ENCODE measurements around the gene GATAD2A.
"Not testable (repeated sequence)": the region's sequence is repeated elsewhere in the genome, so short reads cannot be mapped to it uniquely, and the experiment has no call there.

The GATAD2A gene

DNA sequence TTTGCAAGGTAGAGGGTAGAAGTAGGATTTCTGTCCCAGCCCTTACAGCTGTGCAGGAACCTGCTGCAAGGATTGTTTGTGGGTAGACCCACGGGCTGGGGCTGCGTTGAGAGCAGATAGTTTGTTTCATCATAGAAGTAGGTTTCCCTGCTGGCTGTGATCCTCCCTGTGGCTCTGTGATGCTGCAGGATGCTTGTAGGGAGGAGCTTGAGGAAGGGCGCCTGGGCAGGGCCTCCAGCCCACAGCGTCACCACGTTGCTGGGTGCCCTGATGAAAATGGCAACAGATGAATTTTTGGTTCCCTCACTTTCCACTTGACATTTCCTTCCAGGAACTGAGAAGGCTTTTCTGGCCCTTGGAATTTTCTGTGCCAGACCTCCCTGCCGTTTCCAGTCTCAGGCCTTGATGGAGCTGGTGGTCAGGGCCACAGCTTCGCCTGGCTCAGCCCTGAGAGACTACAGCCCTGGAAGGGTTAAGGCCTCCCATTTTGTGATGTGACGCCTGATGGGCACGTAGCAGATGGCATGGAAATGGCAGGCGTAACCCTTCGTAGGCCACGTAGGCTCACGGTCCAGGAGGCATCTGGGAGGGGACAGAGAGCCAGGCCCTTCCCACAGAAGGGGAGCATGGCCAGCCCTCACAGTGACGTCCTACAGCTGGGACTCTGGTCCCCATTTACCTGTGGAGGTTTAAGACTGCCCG lies 42.2 kb downstream of the GATAD2A start:
- DNase-seq = no peak

DNA sequence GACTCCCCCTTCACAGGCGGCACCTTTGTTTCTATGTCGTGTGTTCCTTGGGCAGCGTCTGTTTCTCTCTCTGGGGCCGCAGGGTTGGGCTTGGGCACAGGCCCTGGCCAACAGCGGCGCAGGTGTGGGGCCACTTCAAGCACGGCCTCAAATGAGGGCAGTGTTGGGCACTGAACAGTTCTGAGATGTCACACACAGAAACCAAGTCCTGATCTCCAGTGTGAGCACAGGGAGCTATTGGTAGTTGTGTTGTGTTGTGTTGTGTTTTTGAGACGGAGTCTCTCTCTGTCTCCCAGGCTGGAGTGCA lies 42.7 kb downstream of the GATAD2A start:
- DNase-seq = no peak

DNA sequence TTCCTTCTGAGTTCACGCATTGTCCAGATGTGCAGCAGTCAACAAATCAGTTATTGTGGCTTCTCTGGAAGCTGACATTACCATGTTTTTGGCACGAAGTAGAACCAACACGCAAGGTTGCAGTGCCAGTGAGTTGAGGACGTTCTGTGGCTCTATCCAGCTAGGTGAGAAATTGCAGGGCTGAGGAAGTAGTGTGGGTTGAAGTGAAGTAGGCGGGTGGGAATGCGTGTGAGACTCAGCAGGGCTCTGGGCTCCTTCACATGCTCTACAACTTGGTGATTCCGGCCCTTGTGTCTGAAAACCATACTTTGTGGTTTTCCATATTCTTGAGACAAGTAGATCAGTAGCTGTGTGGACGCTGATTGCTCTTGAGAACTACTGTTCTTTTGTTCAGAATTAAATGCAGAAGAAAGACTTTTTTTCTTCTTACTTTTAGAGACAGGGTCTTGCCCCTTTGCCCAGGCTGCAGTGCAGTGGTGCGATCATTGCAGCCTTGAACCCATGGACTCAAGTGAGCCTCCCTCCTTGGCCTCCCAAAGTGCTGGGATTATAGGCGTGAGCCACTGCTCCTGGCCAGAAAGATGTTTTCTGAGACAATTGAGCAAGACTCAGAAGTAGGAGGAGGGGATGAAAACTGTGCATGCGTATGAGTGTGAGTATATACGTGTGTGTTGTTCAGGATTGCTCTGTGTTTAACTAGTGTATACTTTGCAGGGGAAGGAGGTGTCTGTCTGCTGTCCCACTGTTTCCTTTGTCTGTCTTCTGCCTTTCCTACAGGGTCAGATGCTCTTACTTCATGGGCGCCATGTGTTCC lies 46.2 kb downstream of the GATAD2A start:
- DNase-seq = no peak

DNA sequence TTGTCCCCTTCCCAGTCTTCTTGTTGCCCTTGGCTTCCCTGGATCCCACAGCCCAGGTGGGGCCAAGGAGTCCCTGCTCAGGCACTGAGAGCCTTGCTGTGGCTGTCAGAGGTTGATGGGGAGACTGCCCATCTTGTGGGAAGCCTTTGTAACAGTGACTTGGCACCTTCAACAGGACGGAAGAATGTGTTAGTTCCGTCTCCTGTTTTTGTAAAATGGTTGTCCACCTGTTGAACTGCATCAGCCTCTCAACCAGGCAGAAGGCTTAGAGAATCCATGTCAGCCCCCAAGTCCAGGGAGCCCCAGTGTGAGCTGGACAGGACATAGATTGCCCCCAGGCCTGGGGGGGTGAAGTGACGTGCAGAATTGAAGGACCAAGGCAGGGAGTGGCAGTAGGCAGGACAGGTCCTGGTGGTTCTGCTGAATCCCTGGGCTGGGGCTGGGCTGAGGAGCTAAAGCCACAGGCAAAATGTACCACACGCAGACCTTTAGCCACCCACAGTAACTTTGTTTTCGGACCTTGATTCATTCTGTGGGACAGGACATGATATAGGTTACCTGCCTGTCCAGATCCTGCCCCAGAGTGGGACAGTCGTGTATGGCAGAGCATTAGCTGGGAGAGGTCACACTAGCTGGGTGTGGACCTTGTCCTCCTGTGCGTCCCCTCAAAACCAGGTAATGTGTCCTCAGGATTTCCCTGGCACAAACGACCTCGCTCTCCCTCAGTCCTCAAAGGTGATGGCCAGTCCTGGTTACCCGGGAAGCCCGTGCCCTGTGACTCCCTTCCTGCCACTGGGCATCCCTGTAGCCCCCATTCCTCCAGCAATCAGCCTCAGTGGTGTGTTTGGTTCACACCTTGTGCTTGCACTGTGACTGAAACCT lies 47.0 kb downstream of the GATAD2A start:
- DNase-seq = no peak

DNA sequence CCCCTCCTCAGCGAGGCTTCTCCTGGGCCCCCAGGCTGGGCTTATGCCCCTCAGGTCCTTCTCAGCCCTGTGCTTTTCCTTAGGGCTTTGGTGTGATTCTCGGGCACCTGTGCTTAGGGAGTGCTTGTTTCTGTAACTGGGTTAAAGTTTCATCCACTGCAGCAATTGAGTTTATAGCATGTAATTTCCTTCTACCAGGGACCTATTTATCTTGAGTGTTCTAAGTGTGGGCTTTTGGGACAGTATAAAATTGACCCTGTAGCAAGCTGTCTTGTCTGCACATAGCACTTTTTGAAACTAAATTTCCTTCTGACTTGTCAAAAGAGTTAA lies 47.6 kb downstream of the GATAD2A start:
- no peak for DNase-seq

DNA sequence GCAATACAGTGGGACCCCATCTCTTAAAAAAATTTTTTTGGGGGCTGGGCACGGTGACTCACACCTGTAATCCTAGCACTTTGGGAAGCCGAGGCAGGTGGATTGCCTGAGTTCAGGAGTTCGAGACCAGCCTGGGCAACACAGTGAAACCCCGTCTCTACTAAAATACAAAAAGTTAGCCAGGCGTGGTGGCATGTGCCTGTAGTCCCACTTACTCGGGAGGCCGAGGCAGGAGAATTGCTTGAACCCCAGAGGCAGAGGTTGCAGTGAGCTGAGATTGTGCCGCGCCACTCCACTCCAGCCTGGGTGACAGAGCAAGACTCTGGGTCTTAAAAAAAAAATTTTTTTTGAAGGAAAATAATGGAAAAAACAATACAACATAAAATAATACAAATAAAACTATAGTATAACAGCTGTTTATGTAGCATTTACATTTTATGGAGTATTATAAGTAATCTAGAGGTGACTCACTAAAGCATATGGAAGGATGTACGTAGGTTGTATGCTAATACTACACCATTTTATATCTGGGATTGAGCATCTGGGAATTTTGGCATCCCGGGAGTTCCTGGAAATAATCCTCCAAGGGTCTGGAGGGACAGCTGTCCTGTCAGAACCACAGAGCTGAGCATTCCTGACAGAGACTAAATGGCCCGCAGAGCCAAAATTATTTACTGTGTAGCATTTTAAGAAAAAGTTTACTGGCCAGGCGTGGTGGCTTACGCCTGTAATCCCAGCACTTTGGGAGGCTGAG lies 49.9 kb downstream of the GATAD2A start:
- not testable (repeated sequence) for DNase-seq

DNA sequence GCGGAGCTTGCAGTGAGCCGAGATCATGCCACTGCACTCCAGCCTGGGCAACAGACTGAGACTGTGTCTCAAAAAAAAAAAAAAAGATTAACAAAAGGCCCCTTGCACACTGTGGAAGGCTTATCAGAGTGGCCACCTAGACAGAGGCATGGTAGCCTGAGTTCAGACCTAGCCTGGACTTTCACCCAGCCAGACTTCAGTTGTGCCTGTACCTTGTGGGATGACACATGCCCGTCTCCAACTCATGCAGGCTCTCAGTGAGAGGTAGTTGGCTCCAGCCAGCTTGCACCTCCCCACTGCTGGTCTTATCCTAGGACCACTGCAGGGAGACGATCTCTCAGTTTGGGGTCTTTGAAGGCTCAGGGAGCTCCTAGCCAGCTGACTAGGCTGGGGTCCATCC lies 52.2 kb downstream of the GATAD2A start:
- DNase-seq = no peak

DNA sequence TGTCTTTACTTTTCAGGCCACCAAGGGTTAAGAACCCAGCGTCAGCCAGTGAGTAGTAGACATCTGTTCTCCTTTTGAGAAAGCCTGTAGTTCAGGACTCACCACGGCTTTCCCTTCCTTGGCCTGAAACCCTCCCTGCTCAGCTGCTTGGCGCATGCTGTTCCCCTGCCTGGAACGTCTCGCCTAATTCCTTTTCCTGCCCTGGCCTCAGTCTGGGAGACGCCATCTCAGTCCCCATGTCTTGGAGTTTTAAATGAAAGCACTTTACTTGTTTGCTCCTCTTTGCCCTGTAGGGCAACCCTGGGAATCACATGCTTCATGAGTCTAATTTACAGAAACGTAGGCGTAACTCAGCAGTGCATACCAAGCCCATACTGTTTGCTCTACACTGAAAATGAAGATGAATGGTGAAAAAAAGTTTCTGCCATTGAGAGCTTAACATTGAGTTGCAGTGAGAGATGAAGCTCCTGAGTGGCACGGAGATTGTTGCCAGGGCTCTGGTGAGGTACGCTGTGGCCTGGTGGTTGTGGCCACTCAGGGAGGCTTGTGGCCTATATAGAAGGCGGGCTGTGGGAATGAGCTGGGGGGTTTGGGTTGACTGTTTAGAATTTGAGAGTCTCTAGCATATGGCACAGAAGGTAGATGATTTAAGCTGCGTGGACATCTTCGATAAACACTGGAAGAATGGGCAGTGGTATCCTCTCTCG lies 52.8 kb downstream of the GATAD2A start:
- DNase-seq = no peak

DNA sequence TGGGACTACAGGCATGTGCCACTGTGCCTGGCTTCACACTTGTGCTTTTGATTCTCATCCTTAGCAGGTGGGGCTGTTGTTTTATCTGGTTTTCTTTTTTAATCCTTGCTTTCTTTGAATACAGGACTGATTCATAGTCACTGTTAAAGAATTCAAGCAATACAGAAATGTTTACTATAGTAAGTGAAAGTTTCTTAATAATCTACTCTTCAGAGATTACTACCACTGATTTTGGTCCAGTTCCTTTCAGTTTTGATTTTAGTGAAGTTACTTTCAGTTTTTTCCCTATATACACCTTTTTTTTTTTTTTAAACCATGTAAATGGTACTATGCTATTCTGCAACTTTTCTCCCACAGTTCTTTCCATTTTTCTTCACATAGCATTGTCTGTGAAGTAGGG lies 53.6 kb downstream of the GATAD2A start:
- DNase-seq = no peak

DNA sequence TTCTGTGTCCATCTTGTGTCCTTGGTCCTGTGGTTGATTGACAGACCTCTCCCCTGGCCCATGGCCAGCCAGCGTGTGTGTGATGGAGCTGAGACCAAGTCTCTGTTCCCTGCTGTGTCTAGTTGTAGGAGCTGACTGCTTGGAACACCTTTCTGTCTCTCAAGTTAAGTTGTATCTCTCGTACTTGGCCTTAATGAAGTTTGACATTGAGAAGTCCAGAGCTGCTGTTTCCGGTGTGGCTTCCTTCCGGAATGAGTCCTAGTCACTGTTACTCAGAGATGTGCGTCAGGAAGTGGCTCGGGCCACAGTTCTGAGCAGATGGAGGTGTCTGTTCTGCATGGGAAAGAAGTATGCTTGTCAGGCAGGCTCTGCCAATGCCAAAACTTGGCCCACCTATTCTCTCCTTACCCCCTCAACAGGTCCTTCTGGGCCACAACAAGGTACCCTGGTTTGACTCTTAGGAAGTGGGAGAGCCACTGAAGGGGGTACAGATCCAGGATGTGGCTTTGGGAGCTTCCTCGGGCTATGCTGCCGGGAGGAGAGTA lies 54.3 kb downstream of the GATAD2A start:
- DNase-seq = no peak

DNA sequence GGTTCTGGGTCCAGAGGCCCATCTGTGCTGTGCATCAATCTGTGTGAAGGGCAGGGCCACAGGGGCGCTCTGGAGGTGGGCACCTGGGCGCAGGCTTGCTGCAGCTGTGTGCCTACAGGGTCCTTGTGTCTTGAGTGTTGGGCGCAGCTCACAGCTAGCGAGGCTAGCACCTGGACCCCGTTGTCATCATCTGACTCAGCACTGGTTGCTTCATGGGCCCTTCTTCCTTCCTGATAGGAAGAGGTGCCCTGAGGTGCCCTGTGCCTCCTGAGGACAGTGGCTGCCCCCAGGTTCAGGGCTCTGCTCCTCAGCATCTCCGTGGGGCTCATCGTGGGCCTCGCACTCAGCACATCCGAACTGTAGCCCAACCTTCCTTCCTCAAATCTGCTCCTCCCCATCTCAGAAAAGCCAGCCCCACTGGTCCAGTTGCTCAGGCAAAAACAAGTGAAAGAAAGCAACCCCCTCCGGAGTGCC lies 54.8 kb downstream of the GATAD2A start:
- no peak for DNase-seq

DNA sequence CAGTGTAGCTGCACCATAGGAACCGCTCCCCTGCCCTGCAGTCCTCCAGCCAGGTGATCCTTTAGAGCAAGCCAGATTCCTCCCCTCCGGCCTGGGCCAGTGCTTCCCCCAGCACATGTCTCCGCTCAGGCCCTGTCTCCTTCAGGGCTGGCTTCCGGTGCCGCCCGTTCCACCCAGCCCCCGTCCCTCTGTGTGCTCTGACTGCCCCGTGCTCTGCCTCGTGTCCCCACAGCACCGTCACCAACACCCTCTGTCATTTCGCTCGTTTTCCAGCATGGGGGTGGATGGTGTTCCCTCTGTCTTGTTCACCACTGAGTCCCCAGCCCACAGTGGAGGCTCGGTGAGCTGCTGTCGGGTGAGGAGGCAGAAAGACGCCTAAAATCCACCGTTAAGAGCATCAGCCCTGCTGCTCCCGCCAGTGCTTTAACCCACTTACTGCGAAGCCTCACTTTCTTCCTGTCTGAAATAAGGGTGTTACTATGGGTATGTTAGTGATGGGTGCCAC lies 55.3 kb downstream of the GATAD2A start:
- no peak for DNase-seq

DNA sequence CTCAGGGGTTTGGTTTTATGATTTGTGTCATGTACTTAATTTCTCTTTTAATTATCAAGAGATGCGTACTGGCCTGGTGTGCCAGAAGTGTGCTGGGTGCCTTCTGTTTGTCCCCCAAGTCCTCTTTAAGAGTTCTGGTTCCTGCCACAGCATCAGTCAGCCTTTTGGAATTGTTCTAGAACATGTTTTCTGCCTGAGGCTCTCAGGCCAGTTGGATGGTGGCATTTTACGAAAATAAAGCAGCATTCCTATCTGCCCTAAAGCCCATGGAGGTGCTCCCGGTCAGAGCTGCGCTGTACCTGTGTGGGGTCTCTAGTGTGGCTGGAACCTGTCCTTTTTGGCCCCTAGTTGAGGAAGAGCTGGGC lies 55.8 kb downstream of the GATAD2A start:
- no peak for DNase-seq

DNA sequence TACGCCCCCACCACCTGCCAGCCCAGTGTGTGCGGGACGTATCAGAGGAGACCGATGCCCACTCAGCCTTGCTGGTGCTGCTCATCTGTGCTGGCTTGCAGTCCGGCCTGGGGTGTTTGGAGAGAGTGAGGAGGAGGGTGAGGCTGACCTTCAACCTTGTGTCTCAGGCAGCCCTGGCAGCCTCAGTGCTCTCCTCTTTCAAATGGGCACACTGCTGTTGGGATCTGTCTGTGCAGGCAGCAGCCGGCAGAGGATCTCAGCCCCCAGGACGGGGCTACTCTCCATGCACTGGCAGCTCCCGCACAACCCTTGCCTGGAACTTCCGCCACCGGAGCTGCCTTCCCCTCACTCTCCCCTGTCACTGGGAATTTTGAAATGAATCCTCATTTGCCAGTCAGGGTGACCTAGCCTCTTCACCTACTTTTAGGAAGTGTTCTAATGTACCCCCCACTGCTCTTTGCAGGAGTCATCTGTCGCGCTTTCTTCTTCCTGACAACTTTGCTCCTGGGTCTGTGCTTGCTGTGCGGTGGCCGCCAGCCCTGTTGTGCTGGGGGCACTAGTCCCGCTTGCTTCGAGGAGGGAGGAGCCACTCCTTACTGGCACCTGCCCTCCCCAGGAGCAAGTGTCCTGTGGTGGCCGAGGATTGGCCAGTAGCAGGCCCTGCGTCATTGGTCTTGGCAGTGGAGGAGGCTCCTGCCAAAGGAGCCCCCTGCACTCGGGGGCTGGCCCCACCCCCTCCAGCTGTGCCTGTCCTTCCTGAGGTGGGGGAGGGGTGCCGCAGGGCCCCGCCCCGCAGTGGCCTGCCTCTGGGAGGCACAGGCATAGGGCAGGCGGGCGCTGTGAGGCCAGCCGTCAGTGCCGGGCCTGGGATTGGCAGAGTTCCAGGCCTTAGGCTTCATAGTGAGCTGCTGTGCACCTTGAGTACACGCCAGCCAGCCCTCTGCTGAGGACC lies 56.5 kb downstream of the GATAD2A start:
- peak; percentile 24 for DNase-seq

DNA sequence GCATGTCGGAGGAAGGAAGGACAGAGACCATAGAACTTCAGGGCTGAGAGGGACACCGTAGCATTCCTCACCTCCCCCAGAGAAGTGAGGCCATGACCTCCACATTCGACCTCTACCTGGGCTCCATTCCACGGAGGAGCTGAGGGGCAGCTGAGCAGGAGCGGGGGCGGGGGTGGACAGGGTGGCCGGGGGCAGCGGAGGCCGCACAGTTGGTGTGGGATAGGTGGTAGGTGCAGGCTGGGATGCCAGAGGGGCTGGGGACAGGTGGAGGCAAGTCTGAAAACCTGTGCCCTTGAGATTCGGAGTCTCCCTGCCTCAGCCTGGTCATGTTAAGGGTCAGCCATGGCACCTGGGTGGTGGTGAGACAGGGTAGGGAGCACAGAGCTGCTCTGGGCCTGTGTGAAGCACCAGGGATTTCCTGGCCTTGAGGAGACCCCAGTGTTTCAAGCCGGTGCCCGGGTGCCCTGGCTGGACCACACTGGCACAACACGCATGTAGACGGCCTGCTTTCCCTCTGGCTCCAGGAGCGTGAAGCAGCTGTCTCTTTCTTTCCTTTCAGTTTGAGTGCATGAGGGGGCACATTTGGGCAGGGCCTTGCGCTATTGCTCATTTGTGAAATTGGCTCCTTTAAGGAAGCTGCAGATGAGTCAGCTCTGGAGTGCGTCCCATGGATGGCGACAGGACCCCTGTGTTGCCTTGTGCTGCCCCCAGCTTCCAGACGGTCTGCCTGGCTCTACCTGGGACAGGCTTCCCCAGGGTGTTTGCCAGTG lies 58.1 kb downstream of the GATAD2A start:
- DNase-seq = no peak

DNA sequence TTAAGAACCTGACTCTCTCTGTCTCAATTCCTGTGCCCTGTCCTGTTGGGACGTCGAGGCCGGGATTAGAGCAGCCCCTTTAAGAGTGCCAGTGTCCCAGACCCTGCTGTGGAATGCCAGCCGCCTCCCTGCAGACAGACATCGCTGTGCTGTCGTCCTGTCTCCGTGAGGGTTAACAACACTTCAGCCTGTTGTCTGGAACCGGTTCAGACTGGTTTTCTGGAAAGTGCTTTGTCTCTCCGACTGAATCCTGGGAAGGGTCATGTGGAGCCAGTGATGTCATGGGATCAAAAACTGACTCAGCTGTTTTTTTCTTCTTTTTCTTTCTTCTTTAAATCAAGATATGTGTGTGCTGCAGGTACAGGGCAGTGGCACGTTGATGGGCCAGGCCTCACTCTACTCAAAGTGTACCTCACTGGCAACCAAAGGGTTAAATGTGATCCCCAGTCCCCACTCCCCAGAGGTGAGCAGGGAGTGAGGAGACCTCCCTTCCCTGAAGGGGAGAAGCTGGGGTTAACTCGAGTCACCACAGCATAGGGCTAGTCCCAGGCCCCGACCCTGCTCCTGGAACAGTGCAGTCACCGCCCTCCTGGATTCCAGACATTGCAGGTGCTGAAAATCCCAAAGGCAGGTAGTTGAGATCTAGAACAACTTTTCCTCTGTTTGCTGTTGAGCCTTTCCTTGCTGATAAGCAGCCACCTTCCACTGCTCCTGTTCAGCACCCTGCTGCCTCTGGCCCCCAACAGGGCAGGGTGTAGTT lies 59.0 kb downstream of the GATAD2A start:
- no peak for DNase-seq

DNA sequence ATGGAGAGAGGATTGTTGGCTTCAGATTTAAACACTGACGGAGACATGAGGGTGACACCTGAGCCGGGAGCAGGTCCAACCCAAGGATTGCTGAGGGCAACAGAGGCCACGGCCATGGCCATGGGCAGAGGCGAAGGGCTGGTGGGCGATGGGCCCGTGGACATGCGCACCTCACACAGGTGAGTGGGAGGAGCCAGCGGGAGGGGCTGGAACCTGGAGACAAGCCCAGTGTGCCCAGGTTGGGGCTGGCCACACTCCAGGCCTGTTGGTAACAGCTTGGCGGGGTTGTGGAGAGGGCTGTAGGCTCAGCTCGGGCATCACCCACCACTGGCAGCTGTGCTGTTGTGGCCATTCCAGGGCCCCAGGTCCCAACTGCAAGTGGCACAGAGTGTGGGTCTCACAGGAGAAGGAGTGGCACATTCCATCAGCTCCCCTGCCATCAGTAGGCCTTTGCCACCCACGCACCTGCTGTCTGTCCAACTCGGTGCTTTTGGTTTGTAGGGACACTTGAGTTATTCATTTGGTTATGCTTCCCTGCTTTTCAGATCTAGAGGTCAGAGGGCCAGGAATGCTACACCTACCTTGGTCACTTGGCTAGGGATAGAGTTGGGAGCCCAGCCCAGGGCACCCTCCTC lies 60.1 kb downstream of the GATAD2A start:
- DNase-seq = no peak

DNA sequence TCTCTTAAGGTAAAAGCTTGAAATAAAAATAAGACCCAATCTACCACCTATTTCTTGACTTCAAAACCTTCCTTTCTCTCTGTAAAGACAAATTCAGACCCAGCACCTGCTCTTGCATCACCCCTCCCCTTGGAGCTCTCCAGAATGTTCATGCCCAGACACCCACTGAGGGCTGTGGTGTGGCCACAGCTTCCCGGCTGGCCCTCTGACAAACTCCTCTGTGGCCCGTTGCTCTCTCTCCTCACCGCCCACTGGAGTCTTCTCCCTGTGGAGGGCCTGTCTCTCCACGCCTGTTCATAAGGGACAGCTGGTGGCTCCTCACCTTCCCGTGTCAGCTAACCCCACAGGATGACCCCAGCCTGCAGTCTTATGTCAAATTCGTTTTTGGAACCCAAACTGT lies 60.7 kb downstream of the GATAD2A start:
- no peak for DNase-seq
